GM18502 (cell line): ENCODE measurements around the gene MKRN3.
"Not testable (repeated sequence)": the region's sequence is repeated elsewhere in the genome, so short reads cannot be mapped to it uniquely, and the experiment has no call there.

ENCODE experiments used
- ATAC-seq: cut with Tn5 transposase; IDR thresholded peaks from one replicate; pipeline ENCODE4 v1.9.1; 2021; ENCODE audit warnings: mild to moderate bottlenecking; ENCODE audit not compliant: unreplicated experiment, poor library complexity

The MKRN3 gene

DNA sequence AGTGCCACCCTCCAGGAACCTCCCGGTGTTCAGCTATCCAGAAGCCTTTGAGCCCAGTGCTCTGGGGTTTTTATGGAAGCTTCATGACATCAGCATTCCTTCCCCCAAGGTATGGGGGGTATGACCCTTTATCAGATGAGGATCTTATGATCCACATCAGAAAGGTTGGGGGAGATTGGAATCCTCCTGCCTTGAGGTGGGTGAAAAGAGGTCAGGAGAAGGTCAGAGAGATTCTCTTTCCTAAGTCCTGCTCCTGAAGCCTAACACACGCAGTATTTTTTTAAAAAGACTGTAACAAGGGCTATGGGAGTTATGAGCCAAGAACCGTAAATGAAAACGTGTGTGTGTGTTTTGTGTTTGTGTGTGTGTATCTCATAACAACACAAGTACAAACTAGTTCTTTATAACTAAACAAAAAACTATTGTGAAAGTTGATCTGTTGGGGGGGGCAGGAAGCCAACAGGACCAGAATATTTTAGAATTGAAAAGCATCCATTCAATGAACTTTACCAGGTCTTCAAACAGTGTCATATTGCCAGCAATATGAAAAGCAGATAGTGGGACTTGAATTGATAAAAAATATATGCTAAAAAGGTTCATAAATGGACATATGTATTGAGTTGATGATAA is 13.2 kb downstream of the MKRN3 start:
- ATAC-seq = no peak

DNA sequence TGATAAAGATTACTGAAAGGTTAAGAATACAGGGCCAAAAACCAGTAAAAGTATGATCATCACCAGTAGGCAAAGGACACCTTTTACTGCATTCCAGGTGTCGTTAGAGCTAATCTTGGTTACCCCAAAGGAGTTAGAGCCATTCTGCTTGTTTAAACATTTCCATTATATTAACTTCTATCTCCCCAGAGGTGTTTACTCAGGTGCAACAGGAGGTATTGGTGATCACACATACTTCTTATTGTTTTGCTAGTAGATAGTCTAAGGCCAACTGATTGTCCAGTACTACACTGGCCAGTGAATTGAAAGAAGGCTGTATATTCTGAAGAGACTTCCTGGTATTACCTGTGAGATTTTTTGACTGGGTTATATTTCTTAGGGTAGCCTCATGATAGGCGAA is 22.8 kb downstream of the MKRN3 start:
- ATAC-seq = no peak

DNA sequence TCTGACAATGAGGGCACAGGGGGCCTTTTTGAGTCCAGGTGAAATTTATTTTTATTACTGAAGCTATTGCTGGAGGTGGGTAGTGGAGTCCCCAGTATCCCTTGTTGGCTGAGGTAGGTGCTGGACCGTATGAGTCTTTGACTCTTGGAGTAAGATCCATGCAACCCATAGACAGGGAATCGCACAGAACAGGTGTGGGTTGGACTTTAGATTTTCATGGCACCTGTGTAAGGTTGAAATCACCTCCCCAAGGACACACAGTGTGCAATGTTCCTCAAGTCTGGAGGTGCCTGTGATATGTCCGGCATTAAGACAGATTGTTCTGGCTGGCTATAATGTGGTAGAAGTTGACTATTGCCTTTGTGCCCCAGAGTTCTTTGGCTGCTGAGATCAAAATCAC is 23.5 kb downstream of the MKRN3 start:
- ATAC-seq = no peak

DNA sequence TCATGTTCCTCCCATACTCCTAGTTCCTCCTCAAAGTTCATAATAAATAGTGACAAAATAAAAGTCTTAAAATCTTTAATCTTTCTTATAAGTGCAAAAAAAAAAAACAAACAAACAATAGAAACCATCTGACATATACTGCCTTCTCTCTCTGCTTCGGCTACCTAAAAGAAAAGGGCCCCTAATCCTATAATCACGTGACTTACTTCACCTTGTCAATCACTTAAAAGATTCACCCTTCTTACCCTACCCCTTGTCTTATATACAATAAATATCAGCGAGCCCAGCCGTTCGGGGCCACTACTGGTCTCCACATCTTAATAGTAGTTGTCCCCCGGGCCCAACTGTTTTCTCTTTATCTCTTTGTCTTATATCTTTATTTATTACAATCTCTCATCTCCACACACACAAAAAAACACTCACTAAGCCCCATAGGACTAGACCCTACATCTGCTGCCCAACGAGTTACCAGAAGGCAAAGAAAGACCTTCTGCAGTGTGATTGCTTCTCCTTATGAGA is 28.8 kb downstream of the MKRN3 start:
- ATAC-seq = no peak

DNA sequence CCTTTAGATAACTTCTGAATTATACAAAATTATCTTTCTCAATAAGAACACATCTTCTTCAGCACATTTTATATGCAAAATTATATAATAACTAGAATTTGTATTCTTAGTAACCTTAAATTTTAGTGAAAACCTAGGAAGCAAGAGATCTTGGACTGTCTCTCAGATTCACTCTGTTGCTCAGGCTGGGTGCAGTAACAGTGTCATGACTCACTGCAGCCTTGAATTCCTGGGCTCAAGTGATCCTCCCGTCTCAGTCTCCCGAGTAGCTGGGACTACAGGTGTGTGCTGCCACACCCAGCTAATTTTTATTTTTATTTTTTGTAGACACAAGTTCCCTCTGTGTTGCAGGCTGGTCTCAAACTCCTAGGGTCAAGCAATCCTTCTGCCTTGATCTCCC is 29.9 kb downstream of the MKRN3 start:
- ATAC-seq = no peak

DNA sequence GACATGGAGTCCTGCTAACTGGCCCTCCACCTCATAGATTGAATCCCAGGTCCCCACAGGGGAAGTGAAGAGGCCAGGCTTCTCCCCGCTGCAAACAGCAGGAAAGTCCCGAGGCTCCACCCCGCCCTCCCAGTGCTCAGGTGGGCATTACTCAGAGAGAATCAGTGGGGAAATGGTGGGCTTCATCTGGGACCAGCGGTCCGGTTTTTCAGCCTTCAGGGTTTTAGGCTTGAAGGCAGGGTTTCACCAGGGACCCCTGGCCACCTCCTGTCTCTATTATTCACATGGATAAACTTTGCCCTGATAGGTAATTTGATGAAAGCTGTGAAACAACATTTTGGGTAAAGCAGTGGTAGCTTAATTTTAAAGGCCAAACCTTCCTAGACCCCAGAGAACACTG is 31.3 kb downstream of the MKRN3 start:
- ATAC-seq = no peak

DNA sequence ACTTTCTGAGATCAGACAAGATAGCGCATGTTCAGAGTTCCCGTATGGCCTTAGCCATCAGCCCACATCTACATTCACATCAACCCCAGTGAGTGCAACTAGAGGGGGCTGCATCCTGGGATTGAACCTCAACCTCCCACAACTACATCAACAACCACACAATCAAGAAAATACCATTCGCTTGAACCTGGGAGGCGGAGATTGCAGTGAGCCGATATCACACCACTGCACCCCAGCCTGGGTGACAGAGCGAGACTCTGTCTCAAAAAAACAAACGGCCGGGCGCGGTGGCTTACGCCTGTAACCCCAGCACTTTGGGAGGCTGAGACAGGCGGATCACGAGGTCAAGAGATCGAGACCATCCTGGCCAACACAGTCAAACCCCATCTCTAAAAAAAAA is 31.8 kb downstream of the MKRN3 start:
- not testable (repeated sequence) for ATAC-seq

DNA sequence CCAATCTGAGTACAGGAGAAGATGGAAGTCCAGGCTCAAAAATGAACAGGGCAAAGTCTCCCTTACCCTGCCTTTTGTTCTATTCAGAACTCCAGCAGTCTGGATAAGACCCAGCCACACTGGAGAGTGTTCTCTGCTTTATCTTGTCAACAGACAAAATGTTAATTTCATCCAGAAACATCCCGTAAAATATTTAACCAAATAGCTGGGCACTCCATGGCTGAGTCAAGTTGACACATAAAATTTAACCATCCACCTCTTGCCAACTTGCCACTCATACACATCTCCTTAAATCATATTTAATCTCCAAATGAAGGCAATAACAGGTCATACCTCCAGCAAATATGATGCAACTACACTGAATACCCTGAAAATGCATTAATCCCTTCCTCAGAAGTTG is 33.6 kb downstream of the MKRN3 start:
- ATAC-seq = no peak

DNA sequence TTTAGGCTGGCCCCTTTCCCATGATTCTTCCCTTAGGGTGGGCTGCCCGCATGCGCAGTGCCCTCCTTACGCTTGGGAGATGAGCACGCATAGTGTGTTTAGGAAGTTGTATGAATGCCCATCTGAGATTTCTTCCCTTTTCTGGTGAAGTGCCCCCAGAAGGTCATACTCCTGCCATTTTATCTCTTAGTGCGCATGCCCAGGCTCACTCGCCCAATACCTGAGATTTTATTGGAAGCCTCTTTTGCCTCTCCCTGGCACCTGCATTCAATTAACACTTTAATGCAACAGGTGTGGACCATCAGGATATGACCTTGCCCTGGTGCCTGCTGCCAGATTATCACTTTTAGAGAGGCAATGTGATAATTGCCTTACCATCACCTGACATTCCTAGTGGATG is 36.6 kb downstream of the MKRN3 start:
- no peak for ATAC-seq

DNA sequence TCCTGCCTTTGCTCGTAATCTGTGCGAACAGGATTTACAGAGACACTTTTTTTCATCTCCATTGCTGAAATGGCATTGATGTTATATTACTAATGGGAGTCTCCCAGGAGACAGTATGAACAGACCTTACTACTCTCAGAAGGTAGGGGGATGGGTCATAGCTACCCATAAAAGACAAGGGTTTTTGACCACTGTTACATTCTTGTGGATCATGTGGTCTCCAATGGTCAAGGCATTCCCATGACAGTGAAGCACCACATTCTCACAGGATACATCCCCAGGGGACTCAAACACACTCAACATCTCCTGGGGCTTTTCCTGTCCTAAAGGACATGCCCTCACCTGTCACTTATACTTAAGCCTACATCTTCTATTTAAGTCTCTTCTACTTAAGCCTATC is 40.8 kb downstream of the MKRN3 start:
- ATAC-seq = no peak

DNA sequence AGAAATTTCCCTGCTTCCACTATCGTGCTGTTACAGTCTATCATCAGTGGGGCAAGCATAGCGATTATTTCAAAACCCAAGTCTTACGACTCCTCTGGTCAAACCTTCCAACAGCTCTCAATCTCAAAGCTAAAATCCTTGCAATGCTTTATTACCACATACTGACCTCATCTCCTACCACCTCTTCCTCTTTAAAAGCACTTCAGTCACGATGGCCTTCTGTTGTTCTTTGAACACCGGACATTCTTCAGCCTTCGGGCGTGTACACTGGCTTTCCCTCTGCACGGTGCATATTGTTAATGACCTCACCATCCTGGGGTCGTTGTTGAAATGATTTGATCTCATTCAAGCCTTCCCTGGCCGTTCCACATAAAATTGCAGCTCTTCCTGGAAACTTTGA is 51.1 kb downstream of the MKRN3 start:
- no peak for ATAC-seq
